Neural cell (in vitro differentiated cells): Measurements from ENCODE around the gene TMBIM1.

ENCODE experiments used
- EP300 ChIP-seq: fragments of 450-650 bp; conservative IDR thresholded peaks from 2 replicates; pipeline ENCODE4 v1.6.1; 2014; ENCODE audit warnings: antibody characterized with exemption, mild to moderate bottlenecking, moderate library complexity; ENCODE audit not compliant: poor library complexity, severe bottlenecking
- EZH2 ChIP-seq: fragments of 200-600, 300-800 bp; shearing (Covaris generic), sonication (generic); IDR thresholded peaks from 2 replicates; pipeline ENCODE4 v1.6.1; 2014; ENCODE audit warnings: antibody characterized with exemption, low read length, borderline replicate concordance, mild to moderate bottlenecking; ENCODE audit not compliant: insufficient read depth, poor library complexity, severe bottlenecking
- POLR2AphosphoS5 ChIP-seq: IDR thresholded peaks from 2 replicates; pipeline ENCODE4 v1.6.1; 2012
- RAD21 ChIP-seq: fragments of 450-650 bp; conservative IDR thresholded peaks from 2 replicates; pipeline ENCODE4 v1.6.1; 2014; ENCODE audit warnings: antibody characterized with exemption, mild to moderate bottlenecking, moderate library complexity
- REST ChIP-seq: IDR thresholded peaks from 2 replicates; pipeline ENCODE4 v1.6.1; 2012; ENCODE audit warnings: borderline replicate concordance
- SMC3 ChIP-seq: fragments of 450-650 bp; conservative IDR thresholded peaks from 2 replicates; pipeline ENCODE4 v1.6.1; 2014; ENCODE audit warnings: antibody characterized with exemption, mild to moderate bottlenecking, moderate library complexity; ENCODE audit not compliant: poor library complexity
- TAF1 ChIP-seq: IDR thresholded peaks from 2 replicates; pipeline ENCODE4 v1.6.1; 2012; ENCODE audit warnings: low read depth
- TF ChIP-seq, protein P1 (sequence below): fragments of 450-650 bp; IDR thresholded peaks from 2 replicates; pipeline ENCODE4 v1.5.1; 2014; ENCODE audit warnings: antibody characterized with exemption, mild to moderate bottlenecking, moderate library complexity; ENCODE audit not compliant: poor library complexity, severe bottlenecking

DNA sequence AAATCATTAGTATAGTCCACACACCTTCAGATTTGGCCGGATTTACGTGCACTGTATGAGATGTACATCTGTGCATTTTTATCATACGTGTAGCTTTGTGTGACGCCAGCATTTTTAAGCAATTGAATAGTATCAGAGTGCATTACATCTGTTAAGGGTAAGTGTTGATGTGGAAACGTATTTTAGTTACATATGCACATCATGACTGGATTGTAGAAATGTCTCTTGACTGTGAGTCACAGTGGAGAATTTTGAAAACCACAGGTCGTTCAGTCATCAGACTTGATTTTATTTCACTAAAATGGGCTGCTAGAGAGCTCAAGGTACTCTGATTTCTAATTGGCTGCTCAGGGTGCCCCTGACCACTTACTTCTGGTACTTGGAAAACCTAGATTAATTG lies 36.9 kb downstream of the TMBIM1 start:
- TF ChIP-seq, protein P1, sequence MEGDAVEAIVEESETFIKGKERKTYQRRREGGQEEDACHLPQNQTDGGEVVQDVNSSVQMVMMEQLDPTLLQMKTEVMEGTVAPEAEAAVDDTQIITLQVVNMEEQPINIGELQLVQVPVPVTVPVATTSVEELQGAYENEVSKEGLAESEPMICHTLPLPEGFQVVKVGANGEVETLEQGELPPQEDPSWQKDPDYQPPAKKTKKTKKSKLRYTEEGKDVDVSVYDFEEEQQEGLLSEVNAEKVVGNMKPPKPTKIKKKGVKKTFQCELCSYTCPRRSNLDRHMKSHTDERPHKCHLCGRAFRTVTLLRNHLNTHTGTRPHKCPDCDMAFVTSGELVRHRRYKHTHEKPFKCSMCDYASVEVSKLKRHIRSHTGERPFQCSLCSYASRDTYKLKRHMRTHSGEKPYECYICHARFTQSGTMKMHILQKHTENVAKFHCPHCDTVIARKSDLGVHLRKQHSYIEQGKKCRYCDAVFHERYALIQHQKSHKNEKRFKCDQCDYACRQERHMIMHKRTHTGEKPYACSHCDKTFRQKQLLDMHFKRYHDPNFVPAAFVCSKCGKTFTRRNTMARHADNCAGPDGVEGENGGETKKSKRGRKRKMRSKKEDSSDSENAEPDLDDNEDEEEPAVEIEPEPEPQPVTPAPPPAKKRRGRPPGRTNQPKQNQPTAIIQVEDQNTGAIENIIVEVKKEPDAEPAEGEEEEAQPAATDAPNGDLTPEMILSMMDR: no peak
- TF ChIP-seq RAD21: no peak
- no peak for TF ChIP-seq TAF1
- TF ChIP-seq POLR2AphosphoS5: no peak
- no peak for TF ChIP-seq EZH2
- no peak for TF ChIP-seq SMC3
- TF ChIP-seq EP300: no peak
- TF ChIP-seq REST: no peak
